ENCODE data around the gene CYP26B1. TPM values are rescaled to one million over a fixed set of nuclear protein-coding genes. Genes with fewer than 3 reads are reported as not detected.

CYP26B1 gene
- total RNA-seq, 1 donor from 2014 or later, result 1.5 TPM

GRCh38 chr2:72183016-72183415, 35.4 kb upstream of the CYP26B1 start:
- H3K27ac ChIP-seq (replicated peaks), result no peak overlapping the region
- H3K4me3 ChIP-seq, result no peak overlapping the region
- no peaks in the 10 kb centered on the region for H3K9me3 ChIP-seq (replicated peaks)
- intact Hi-C loops (cut with micrococcal nuclease), result no loop called here
- no peak for TF ChIP-seq CTCF (IDR thresholded peaks at IDR 0.05; ENCODE audit: borderline replicate concordance)
- DNase-seq, result no peak
- H3K27me3 ChIP-seq (ENCODE audit: low read depth), result no peaks in the 10 kb centered on the region
- peaks cover 30% of the 10 kb centered on the region for H3K4me1 ChIP-seq
- peaks cover 18% of the 10 kb centered on the region for H3K36me3 ChIP-seq

- no peak for TF ChIP-seq CTCF (IDR thresholded peaks at IDR 0.05; ENCODE audit: borderline replicate concordance)
- DNase-seq, result no peak
- peaks cover 27% of the 10 kb centered on the region for H3K4me1 ChIP-seq
- H3K9me3 ChIP-seq (replicated peaks), result no peaks in the 10 kb centered on the region
- H3K27me3 ChIP-seq (ENCODE audit: low read depth), result no peaks in the 10 kb centered on the region
- intact Hi-C loops (cut with micrococcal nuclease), result no loop called here
- no peak overlapping the region for H3K4me3 ChIP-seq
- H3K27ac ChIP-seq (replicated peaks), result no peak overlapping the region
- peaks cover 23% of the 10 kb centered on the region for H3K36me3 ChIP-seq
These were observed 34.9 kb upstream of the CYP26B1 start for GRCh38 chr2:72182547-72182946.

- Histone ChIP-seq H3K27ac (replicated peaks) (no peak overlapping the region), H3K4me3 (no peak overlapping the region), H3K27me3 (ENCODE audit: low read depth) (no peaks in the 10 kb centered on the region), H3K4me1 (peaks cover 27% of the 10 kb centered on the region), H3K36me3 (peaks cover 31% of the 10 kb centered on the region), H3K9me3 (replicated peaks) (no peaks in the 10 kb centered on the region)
- intact Hi-C loops (cut with micrococcal nuclease), result no loop called here
- DNase-seq, result no peak
- no peak for TF ChIP-seq CTCF (IDR thresholded peaks at IDR 0.05; ENCODE audit: borderline replicate concordance)
These were observed 34.0 kb upstream of the CYP26B1 start for GRCh38 chr2:72181616-72182015.

- H3K4me1 ChIP-seq, result peaks cover 26% of the 10 kb centered on the region
- no peak for DNase-seq
- no peak for TF ChIP-seq CTCF (IDR thresholded peaks at IDR 0.05; ENCODE audit: borderline replicate concordance)
- H3K9me3 ChIP-seq (replicated peaks), result no peaks in the 10 kb centered on the region
- H3K27ac ChIP-seq (replicated peaks), result no peak overlapping the region
- H3K4me3 ChIP-seq, result no peak overlapping the region
- peaks cover 36% of the 10 kb centered on the region for H3K36me3 ChIP-seq
- intact Hi-C loops (cut with micrococcal nuclease), result no loop called here
- H3K27me3 ChIP-seq (ENCODE audit: low read depth), result no peaks in the 10 kb centered on the region
These were observed 32.7 kb upstream of the CYP26B1 start for GRCh38 chr2:72180351-72180750.

- Histone ChIP-seq H3K36me3 (peaks cover 41% of the 10 kb centered on the region), H3K27me3 (ENCODE audit: low read depth) (no peaks in the 10 kb centered on the region), H3K27ac (replicated peaks) (no peak overlapping the region), H3K4me3 (no peak overlapping the region), H3K9me3 (replicated peaks) (no peaks in the 10 kb centered on the region), H3K4me1 (peaks cover 17% of the 10 kb centered on the region)
- DNase-seq, result no peak
- intact Hi-C loops (cut with micrococcal nuclease), result no loop called here
- no peak for TF ChIP-seq CTCF (IDR thresholded peaks at IDR 0.05; ENCODE audit: borderline replicate concordance)
These were observed 30.9 kb upstream of the CYP26B1 start for GRCh38 chr2:72178551-72178950.

- no peak for DNase-seq
- no peaks in the 10 kb centered on the region for H3K9me3 ChIP-seq (replicated peaks)
- no peak overlapping the region for H3K4me3 ChIP-seq
- TF ChIP-seq CTCF (IDR thresholded peaks at IDR 0.05; ENCODE audit: borderline replicate concordance), result no peak
- H3K27ac ChIP-seq (replicated peaks), result no peak overlapping the region
- no peaks in the 10 kb centered on the region for H3K4me1 ChIP-seq
- peaks cover 41% of the 10 kb centered on the region for H3K36me3 ChIP-seq
- no peaks in the 10 kb centered on the region for H3K27me3 ChIP-seq (ENCODE audit: low read depth)
- intact Hi-C loops (cut with micrococcal nuclease), result no loop called here
These were observed 28.6 kb upstream of the CYP26B1 start for GRCh38 chr2:72176281-72176680.
